A673 (cell line): ENCODE results near the gene RHEX. TPM values are rescaled to one million over a fixed set of nuclear protein-coding genes. Genes with fewer than 3 reads are reported as not detected.

Experiments
- BruUV-seq: library from RNA; stranded (reverse); fragments of 400-500 nt; replicated peaks from 2 replicates; lab custom pipeline; 2021; lab: Mats Ljungman, UMichigan
- CTCF ChIA-PET: fragments of 300-600 bp; sonication (Branson Sonifier 250); formaldehyde crosslinking; loops from one replicate; lab custom pipeline; 2022; ENCODE audit warnings: antibody characterized with exemption; lab: Charles Lee
- POLR2A ChIA-PET: fragments of 300-600 bp; sonication (Branson Sonifier 250); formaldehyde crosslinking; loops from one replicate; lab custom pipeline; 2022; ENCODE audit warnings: antibody characterized with exemption; ENCODE audit not compliant: low non-redundant PET; lab: Charles Lee
- DNase-seq: peaks from one replicate; pipeline ENCODE4 v3.0.0-alpha.2; 2015; ENCODE audit warnings: low spot score
- H3K27ac ChIP-seq: fragments of 200-600 bp; sonication (generic); 2 replicates; pipeline ENCODE4 v1.5.1; 2016; ENCODE audit warnings: mixed run types, low read depth, mild to moderate bottlenecking, mixed read lengths, antibody characterized with exemption, low read length; ENCODE audit not compliant: poor library complexity, severe bottlenecking
- H3K27me3 ChIP-seq: fragments of 200-600 bp; sonication (generic); replicated peaks from 2 replicates; pipeline ENCODE4 v1.6.1; 2017; ENCODE audit warnings: mixed run types, low read depth, mild to moderate bottlenecking, mixed read lengths, antibody characterized with exemption, low read length; ENCODE audit not compliant: insufficient read depth, poor library complexity
- H3K36me3 ChIP-seq: fragments of 200-600 bp; sonication (generic); 2 replicates; pipeline ENCODE4 v1.6.1; 2016; ENCODE audit warnings: mixed run types, mild to moderate bottlenecking, mixed read lengths, antibody characterized with exemption, low read length; ENCODE audit not compliant: insufficient read depth, poor library complexity, severe bottlenecking
- H3K4me1 ChIP-seq: fragments of 200-600 bp; sonication (generic); 2 replicates; pipeline ENCODE4 v1.6.1; 2017; ENCODE audit warnings: mixed run types, mild to moderate bottlenecking, mixed read lengths, antibody characterized with exemption, low read length; ENCODE audit not compliant: insufficient read depth, poor library complexity, severe bottlenecking
- H3K4me3 ChIP-seq: fragments of 200-600 bp; sonication (generic); 2 replicates; pipeline ENCODE4 v1.5.1; 2016; ENCODE audit warnings: low read depth, mixed run types, mild to moderate bottlenecking, mixed read lengths, low read length; ENCODE audit not compliant: poor library complexity, severe bottlenecking
- H3K9me3 ChIP-seq: fragments of 200-600 bp; sonication (generic); 2 replicates; pipeline ENCODE4 v1.6.1; 2016; ENCODE audit warnings: mixed run types, low read depth, mild to moderate bottlenecking, mixed read lengths, antibody characterized with exemption, low read length; ENCODE audit not compliant: poor library complexity, severe bottlenecking
- EZH2 ChIP-seq: fragments of 200-600 bp; sonication (generic); IDR thresholded peaks from 2 replicates; pipeline ENCODE4 v1.6.1; 2017; ENCODE audit warnings: borderline replicate concordance, low read depth, mild to moderate bottlenecking, mixed read lengths, antibody characterized with exemption, low read length; ENCODE audit not compliant: poor library complexity, severe bottlenecking
- intact Hi-C: fragments of 100-400 bp; cut with micrococcal nuclease; formaldehyde crosslinking; loops from one replicate; pipeline ENCODE4 v1.10.0; 2022; ENCODE audit not compliant: unreplicated experiment
- total RNA-seq: library from RNA; stranded (reverse); gene quantifications from 2 replicates; pipeline ENCODE4 v1.2.3, GENCODE V29; 2021
- TF ChIP-seq, protein P1 (sequence below): fragments of 300-800, 200-600 bp; sonication (generic); conservative IDR thresholded peaks from 2 replicates; pipeline ENCODE4 v1.5.1; 2017; ENCODE audit warnings: low read depth, mild to moderate bottlenecking, antibody characterized with exemption, low read length, moderate library complexity, mixed read lengths

The RHEX gene
- total RNA-seq, 1 experiment from 2014 or later = not detected

DNA sequence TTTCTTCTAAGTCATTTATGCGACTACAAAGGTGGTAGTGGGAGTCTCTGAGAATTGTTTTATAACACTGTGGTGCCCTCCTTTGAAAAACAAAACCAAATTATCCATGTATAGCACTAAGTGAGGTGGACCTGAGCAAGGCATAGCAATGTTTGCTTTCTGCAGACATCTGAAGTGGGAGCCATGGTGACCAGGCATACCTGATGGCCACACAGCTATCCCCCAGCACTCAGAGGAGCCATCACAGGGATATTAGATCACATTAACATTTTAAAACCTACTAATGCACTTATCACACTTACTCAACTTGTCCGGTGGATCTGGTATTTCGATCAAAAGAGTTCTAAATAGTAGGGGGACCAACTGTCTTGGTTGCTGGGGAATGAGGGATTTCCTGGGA is 89.0 kb downstream of the RHEX start:
- POLR2A ChIA-PET = no interaction called here
- no peak for DNase-seq
- Histone ChIP-seq H3K36me3 (no peaks in the 10 kb centered on the region), H3K27ac (no peak overlapping the region), H3K4me1 (no peaks in the 10 kb centered on the region), H3K4me3 (no peak overlapping the region), H3K9me3 (no peaks in the 10 kb centered on the region), H3K27me3 (peaks cover 35% of the 10 kb centered on the region)
- intact Hi-C loops = no loop called here
- CTCF ChIA-PET = no interaction called here
- no TSS peak for BruUV-seq
- no peak for TF ChIP-seq EZH2
- TF ChIP-seq, protein P1, sequence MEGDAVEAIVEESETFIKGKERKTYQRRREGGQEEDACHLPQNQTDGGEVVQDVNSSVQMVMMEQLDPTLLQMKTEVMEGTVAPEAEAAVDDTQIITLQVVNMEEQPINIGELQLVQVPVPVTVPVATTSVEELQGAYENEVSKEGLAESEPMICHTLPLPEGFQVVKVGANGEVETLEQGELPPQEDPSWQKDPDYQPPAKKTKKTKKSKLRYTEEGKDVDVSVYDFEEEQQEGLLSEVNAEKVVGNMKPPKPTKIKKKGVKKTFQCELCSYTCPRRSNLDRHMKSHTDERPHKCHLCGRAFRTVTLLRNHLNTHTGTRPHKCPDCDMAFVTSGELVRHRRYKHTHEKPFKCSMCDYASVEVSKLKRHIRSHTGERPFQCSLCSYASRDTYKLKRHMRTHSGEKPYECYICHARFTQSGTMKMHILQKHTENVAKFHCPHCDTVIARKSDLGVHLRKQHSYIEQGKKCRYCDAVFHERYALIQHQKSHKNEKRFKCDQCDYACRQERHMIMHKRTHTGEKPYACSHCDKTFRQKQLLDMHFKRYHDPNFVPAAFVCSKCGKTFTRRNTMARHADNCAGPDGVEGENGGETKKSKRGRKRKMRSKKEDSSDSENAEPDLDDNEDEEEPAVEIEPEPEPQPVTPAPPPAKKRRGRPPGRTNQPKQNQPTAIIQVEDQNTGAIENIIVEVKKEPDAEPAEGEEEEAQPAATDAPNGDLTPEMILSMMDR = no peak

DNA sequence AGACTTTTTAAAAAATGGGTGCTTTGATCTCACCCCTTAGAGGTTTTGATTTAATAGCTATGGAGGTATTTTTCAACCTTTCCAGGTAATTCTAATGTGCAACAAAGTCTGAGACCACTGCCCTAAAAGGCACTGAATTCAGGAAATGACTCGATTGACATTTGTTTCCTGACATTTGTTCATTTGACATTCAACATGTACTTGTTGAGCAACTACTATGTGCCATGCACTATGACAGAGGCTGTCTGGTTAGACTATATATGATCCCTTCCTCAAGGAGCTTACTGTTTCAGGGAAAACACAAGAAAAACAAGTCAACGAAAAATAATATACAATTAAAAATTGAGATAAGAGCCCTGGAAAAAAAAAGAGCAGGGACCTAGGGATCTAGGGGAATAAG is 89.8 kb downstream of the RHEX start:
- CTCF ChIA-PET = no interaction called here
- POLR2A ChIA-PET = no interaction called here

DNA sequence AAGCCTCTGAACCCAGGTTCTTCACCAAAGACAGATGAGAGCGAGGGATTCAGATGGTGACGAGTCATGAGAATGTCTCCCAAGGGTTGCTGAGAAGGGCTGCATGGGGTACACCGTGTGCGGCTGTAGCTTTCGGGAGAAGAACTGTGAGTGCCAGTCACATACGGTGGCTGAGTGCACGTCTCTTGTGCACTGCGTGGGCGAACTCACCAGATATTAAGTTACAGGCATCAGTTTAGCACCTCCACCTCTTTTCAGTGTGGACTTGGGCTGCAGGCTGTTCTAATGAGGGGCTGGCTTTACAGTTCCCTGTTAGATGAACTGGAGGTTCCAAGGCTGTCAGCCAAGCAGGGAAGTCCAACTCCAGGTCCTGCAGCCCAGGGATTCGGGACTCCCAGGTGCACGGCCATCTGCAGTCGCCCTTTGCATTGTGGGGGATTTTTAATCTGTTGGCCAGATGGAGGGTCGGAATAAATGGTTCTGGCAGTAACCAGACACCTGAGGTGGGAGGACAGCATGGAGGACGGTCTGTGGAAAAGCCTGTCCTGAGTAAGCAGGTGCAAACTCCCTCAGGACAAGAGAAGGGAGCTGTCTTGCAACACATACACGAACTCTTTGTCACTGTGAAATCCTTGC is 90.7 kb downstream of the RHEX start:
- H3K4me1 ChIP-seq = no peaks in the 10 kb centered on the region
- H3K9me3 ChIP-seq = no peaks in the 10 kb centered on the region
- H3K27me3 ChIP-seq = peaks cover 37% of the 10 kb centered on the region
- no TSS peak for BruUV-seq
- intact Hi-C loops = no loop called here
- H3K36me3 ChIP-seq = no peaks in the 10 kb centered on the region
- no peak for TF ChIP-seq EZH2
- TF ChIP-seq, protein P1 = no peak
- ChIA-PET POLR2A (no interaction called here), CTCF (no interaction called here)
- no peak overlapping the region for H3K27ac ChIP-seq
- DNase-seq = no peak
- no peak overlapping the region for H3K4me3 ChIP-seq

More for the DNA sequence above, 89.8 kb downstream of the RHEX start:
- no peaks in the 10 kb centered on the region for H3K9me3 ChIP-seq
- H3K27me3 ChIP-seq = peaks cover 38% of the 10 kb centered on the region
- no peak overlapping the region for H3K27ac ChIP-seq
- H3K4me3 ChIP-seq = no peak overlapping the region
- intact Hi-C loops = no loop called here
- TF ChIP-seq, protein P1 = no peak
- no peak for TF ChIP-seq EZH2
- H3K4me1 ChIP-seq = no peaks in the 10 kb centered on the region
- BruUV-seq = no TSS peak
- H3K36me3 ChIP-seq = no peaks in the 10 kb centered on the region
- DNase-seq = no peak
